ENCODE results near the gene AQP3.

DNA sequence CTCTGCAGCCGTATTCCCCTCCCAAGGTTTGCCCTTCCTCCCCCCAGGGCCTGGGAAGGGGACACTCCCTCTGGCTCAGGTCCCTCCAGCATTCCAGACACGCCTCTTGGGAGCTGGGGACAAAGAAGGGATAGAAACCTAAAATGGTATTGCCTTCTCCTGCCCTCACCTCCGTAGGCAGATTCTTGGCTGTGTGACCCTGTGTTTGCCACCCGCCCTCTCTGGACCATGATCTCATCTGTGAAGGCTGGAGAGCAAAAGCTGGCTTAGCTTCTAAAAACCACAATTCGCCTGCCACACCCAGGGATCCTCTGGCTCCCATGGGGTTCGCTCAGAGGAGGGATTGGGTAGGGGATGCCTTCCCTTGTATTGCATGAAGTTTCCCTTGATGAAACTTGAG, 7.7 kb downstream of the AQP3 start:
- TF ChIP-seq, protein P1, sequence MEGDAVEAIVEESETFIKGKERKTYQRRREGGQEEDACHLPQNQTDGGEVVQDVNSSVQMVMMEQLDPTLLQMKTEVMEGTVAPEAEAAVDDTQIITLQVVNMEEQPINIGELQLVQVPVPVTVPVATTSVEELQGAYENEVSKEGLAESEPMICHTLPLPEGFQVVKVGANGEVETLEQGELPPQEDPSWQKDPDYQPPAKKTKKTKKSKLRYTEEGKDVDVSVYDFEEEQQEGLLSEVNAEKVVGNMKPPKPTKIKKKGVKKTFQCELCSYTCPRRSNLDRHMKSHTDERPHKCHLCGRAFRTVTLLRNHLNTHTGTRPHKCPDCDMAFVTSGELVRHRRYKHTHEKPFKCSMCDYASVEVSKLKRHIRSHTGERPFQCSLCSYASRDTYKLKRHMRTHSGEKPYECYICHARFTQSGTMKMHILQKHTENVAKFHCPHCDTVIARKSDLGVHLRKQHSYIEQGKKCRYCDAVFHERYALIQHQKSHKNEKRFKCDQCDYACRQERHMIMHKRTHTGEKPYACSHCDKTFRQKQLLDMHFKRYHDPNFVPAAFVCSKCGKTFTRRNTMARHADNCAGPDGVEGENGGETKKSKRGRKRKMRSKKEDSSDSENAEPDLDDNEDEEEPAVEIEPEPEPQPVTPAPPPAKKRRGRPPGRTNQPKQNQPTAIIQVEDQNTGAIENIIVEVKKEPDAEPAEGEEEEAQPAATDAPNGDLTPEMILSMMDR (IDR thresholded peaks at IDR 0.05), result no peak
- no peak for TF ChIP-seq EP300 (IDR thresholded peaks at IDR 0.05)
